Measurements from ENCODE around the gene FIZ1. TPM values are rescaled to one million over a fixed set of nuclear protein-coding genes. Genes with fewer than 3 reads are reported as not detected.

The FIZ1 gene
- total RNA-seq, 4 donors from 2014 or later = 4.7 to 11.2 (median 9.9) TPM

- Histone ChIP-seq H3K27me3 (no peaks in the 10 kb centered on the region), H3K36me3 (peaks cover 0 to 14% of the 10 kb centered on the region in 2 donors), H3K27ac (no peak overlapping the region), H3K9me3 (no peaks in the 10 kb centered on the region), H3K4me1 (peaks cover 0 to 20% (median 0%) of the 10 kb centered on the region in 3 donors), H3K4me3 (no peak overlapping the region)
- TF ChIP-seq POLR2A (IDR thresholded peaks at IDR 0.05) (no peak), CTCF (IDR thresholded peaks at IDR 0.05) (no peak), EP300 (IDR thresholded peaks at IDR 0.05) (no peak), POLR2AphosphoS5 (IDR thresholded peaks at IDR 0.05) (no peak)
- 81 to 89% methylated on average over 7 to 11 of the region's 11 CpGs for WGBS, 2 donors (ENCODE audit: low coverage in 1 of 2)
- no peak for ATAC-seq
Observed at GRCh38 chr19:55626350-55626749, 27.0 kb upstream of the FIZ1 start.

GRCh38 chr19:55625004-55625326 is 25.6 kb upstream of the FIZ1 start:
- peaks cover 0 to 20% (median 0%) of the 10 kb centered on the region in 3 donors for H3K4me1 ChIP-seq
- H3K27ac ChIP-seq = peak overlapping the region in 3 of 4 donors; percentile 95 to 100 (median 95)
- no peaks in the 10 kb centered on the region for H3K9me3 ChIP-seq
- H3K36me3 ChIP-seq = peaks cover 0 to 24% of the 10 kb centered on the region in 2 donors
- H3K27me3 ChIP-seq = no peaks in the 10 kb centered on the region
- 35 to 58% methylated on average over 6 to 11 of the region's 11 CpGs for WGBS, 2 donors (ENCODE audit: low coverage in 1 of 2)
- no peak for ATAC-seq
- TF ChIP-seq CTCF (IDR thresholded peaks at IDR 0.05) (no peak), EP300 (IDR thresholded peaks at IDR 0.05) (no peak), POLR2A (IDR thresholded peaks at IDR 0.05) (no peak), POLR2AphosphoS5 (IDR thresholded peaks at IDR 0.05) (no peak)
- peak overlapping the region; percentile 49 to 69 for H3K4me3 ChIP-seq

GRCh38 chr19:55624109-55625003 is 25.0 kb upstream of the FIZ1 start, which contains the start of gene ZNF784:
ZNF784 (minus strand) TSS chr19:55624566; CDS start chr19:55624561, 5 bp downstream.
- TF ChIP-seq CTCF (IDR thresholded peaks at IDR 0.05) (peak in 1 of 4 experiments; percentile 9), EP300 (IDR thresholded peaks at IDR 0.05) (no peak), POLR2A (IDR thresholded peaks at IDR 0.05) (peak; percentile 33 to 37), POLR2AphosphoS5 (IDR thresholded peaks at IDR 0.05) (peak; percentile 46)
- H3K27ac ChIP-seq = peak within 1 kb of the TSS; percentile 76 to 100 (median 95)
- H3K27me3 ChIP-seq = no peaks in the 10 kb centered on the region
- peak within 1 kb of the TSS; percentile 49 to 69 for H3K4me3 ChIP-seq
- WGBS, 2 donors (ENCODE audit: low coverage in 1 of 2) = 0% methylated on average over 3 to 10 of the region's 56 CpGs
- peaks cover 0 to 24% of the 10 kb centered on the region in 2 donors for H3K36me3 ChIP-seq
- H3K4me1 ChIP-seq = peaks cover 0 to 25% (median 0%) of the 10 kb centered on the region in 3 donors
- peak; percentile 91 for ATAC-seq
- no peaks in the 10 kb centered on the region for H3K9me3 ChIP-seq

- TF ChIP-seq CTCF (IDR thresholded peaks at IDR 0.05) = no peak
- no peak for TF ChIP-seq EP300 (IDR thresholded peaks at IDR 0.05)
- no peak for TF ChIP-seq POLR2A (IDR thresholded peaks at IDR 0.05)
- no peak for TF ChIP-seq POLR2AphosphoS5 (IDR thresholded peaks at IDR 0.05)
- ATAC-seq = no peak
- H3K9me3 ChIP-seq = no peaks in the 10 kb centered on the region
- WGBS, 2 donors (ENCODE audit: low coverage in 1 of 2) = 46 to 57% methylated on average over 5 to 7 of the region's 7 CpGs
- H3K36me3 ChIP-seq = peaks cover 0 to 24% of the 10 kb centered on the region in 2 donors
- peak overlapping the region in 1 of 2 donors; percentile 69 for H3K4me3 ChIP-seq
- peaks cover 0 to 33% (median 0%) of the 10 kb centered on the region in 3 donors for H3K4me1 ChIP-seq
- peak overlapping the region in 3 of 4 donors; percentile 95 to 100 (median 95) for H3K27ac ChIP-seq
- H3K27me3 ChIP-seq = no peaks in the 10 kb centered on the region
Observed at GRCh38 chr19:55623561-55623960, 24.2 kb upstream of the FIZ1 start.
